Sigmoid colon (tissue), 7 donors: Measurements from ENCODE around the gene DYNLRB2. TPM values are rescaled to one million over a fixed set of nuclear protein-coding genes. Genes with fewer than 3 reads are reported as not detected.

ENCODE experiments used
- DNase-seq: peaks from one replicate; pipeline ENCODE4 v3.0.0-alpha.2; 2019
- H3K27ac ChIP-seq, 4 donors: fragments of 200-600 bp; sonication (generic); one replicate each; pipeline ENCODE4 v1.5.1; 2016 to 2019; ENCODE audit warnings: mild to moderate bottlenecking in 1 of 4
- H3K27me3 ChIP-seq, 3 donors: fragments of 200-600 bp; sonication (generic); one replicate each; pipeline ENCODE4 v1.5.1; 2019; ENCODE audit warnings: mild to moderate bottlenecking in 1 of 3
- H3K36me3 ChIP-seq, 4 donors: fragments of 200-600 bp; sonication (generic); one replicate each; pipeline ENCODE4 v1.5.1; 2016 to 2019
- H3K4me1 ChIP-seq, 4 donors: fragments of 200-600 bp; sonication (generic); one replicate each; pipeline ENCODE4 v1.5.1; 2017 to 2019
- H3K4me3 ChIP-seq, 4 donors: fragments of 200-600 bp; sonication (generic); one replicate each; pipeline ENCODE4 v1.5.1; 2017 to 2019; ENCODE audit warnings: mild to moderate bottlenecking in 2 of 4, moderate library complexity in 1 of 4
- H3K9me3 ChIP-seq, 4 donors: fragments of 200-600 bp in 3 of 4; sonication (generic) in 3 of 4; one replicate each; pipeline versions ENCODE4 v1.5.1 to v1.6.1; 2013 to 2019
- CTCF ChIP-seq, 4 experiments: fragments of 450-650 bp in 3 of 4; fragments of 200-600 bp in 1 of 4; IDR thresholded peaks; one replicate each; pipeline ENCODE4 v1.5.1; 2016 to 2019; ENCODE audit warnings: antibody characterized with exemption in 4 of 4, mild to moderate bottlenecking in 3 of 4, moderate library complexity in 2 of 4
- EP300 ChIP-seq, 4 donors: sonication (generic); formaldehyde crosslinking; IDR thresholded peaks; one replicate each; pipeline ENCODE4 v1.6.1; 2017; ENCODE audit warnings: antibody characterized with exemption in 4 of 4
- POLR2A ChIP-seq, 2 donors: fragments of 450-650 bp; IDR thresholded peaks; one replicate each; pipeline ENCODE4 v1.6.1; 2016; ENCODE audit warnings: antibody characterized with exemption in 2 of 2, mild to moderate bottlenecking in 2 of 2, moderate library complexity in 2 of 2
- POLR2AphosphoS5 ChIP-seq, 4 donors: sonication (generic); formaldehyde crosslinking; IDR thresholded peaks; one replicate each; pipeline ENCODE4 v1.6.1; 2017; ENCODE audit warnings: antibody characterized with exemption in 4 of 4
- WGBS, 2 donors: extraction: QIAGEN DNeasy Blood & Tissue Kit; methylation state at CpG; one replicate each; pipeline ENCODE4 v1.1.7; 2013; 5-methylcytosine and 5-hydroxymethylcytosine counted together
- intact Hi-C: fragments of 100-400 bp; cut with DNase I; formaldehyde crosslinking; loops from one replicate; pipeline ENCODE4 v1.15.1; 2023
- polyA plus RNA-seq, 3 donors: library from polyadenylated mRNA; stranded (reverse); fragments of 200-250 nt; gene quantifications; one replicate each; pipeline ENCODE4 v1.2.3, GENCODE V29; 2013
- total RNA-seq, 4 donors: library from RNA; depleted of rRNA; stranded (reverse); fragments of >200 nt; gene quantifications; one replicate each; pipeline ENCODE4 v1.1.0, GENCODE V29; 2016
- donor health status: healthy with polysubstance abuse.
- donor health status: Bipolar disorder and iron deficiency.
- donor health status: healthy.

DYNLRB2 gene
- total and polyA plus RNA-seq, 7 donors = 0.63 to 3.3 (median 2.5) TPM; not detected in 3

DNA sequence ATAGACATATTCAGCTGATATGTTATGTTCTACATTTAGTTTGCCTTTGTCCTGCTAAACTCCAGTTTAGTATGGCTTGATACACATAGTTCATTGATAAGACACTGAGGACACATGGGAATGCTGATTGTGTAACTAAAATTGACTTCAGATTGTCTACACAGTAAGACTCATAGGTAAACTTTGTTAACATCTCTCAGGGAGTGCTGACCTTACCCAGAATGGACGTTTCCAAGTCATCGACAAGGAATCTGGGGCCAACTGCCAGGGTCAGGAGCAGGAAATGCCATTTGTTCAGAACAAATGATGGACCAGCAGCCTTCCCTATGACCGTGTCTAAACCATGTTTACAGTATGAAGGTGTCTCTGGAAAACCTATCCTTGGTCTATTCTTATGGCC is 58.7 kb downstream of the DYNLRB2 start:
- Histone ChIP-seq H3K9me3 (no peaks in the 10 kb centered on the region), H3K27ac (no peak overlapping the region), H3K36me3 (no peaks in the 10 kb centered on the region), H3K4me3 (no peak overlapping the region), H3K27me3 (no peaks in the 10 kb centered on the region), H3K4me1 (no peaks in the 10 kb centered on the region)
- WGBS, 2 donors = 87 to 90% methylated on average over 3 of the region's 3 CpGs
- intact Hi-C loops = no loop called here
- no peak for TF ChIP-seq CTCF (IDR thresholded peaks at IDR 0.05)
- TF ChIP-seq POLR2AphosphoS5 (IDR thresholded peaks at IDR 0.05) = no peak
- no peak for TF ChIP-seq POLR2A (IDR thresholded peaks at IDR 0.05)
- no peak for TF ChIP-seq EP300 (IDR thresholded peaks at IDR 0.05)
- no peak for DNase-seq
